ENCODE data around the gene ESRRA.

GRCh38 chr11:64343767-64344559, 38.6 kb downstream of the ESRRA start:
- TF ChIP-seq CTCF (IDR thresholded peaks at IDR 0.05) (peak in 4 of 6 experiments; percentile 6 to 50 (median 34)), POLR2A (IDR thresholded peaks at IDR 0.05) (no peak)

All from Peyer's patch (tissue), 4 donors.